Loucy (cell line): Measurements from ENCODE around the gene CLDN34.

Experiments used
- CTCF ChIP-seq: fragments of 200-600 bp; sonication (generic); conservative IDR thresholded peaks from 2 replicates; pipeline ENCODE4 v1.5.1; 2014; ENCODE audit warnings: mild to moderate bottlenecking, antibody characterized with exemption, low read length
- EZH2phosphoT487 ChIP-seq: fragments of 200-600 bp; IDR thresholded peaks from 2 replicates; pipeline ENCODE4 v1.6.1; 2018; ENCODE audit warnings: antibody characterized with exemption, mild to moderate bottlenecking, moderate library complexity, borderline replicate concordance

GRCh38 chrX:9957743-9958142 lies 9.4 kb upstream of the CLDN34 start:
- no peak for TF ChIP-seq CTCF
- no peak for TF ChIP-seq EZH2phosphoT487
